ENCODE measurements around the gene IL1F10.

The IL1F10 gene

GRCh38 chr2:113112871-113113270, 45.1 kb downstream of the IL1F10 start:
- DNase-seq = no peak

- DNase-seq = no peak
Observed at GRCh38 chr2:113113807-113114206, 46.0 kb downstream of the IL1F10 start.

GRCh38 chr2:113114224-113114945, 46.6 kb downstream of the IL1F10 start:
- no peak for DNase-seq

- no peak for DNase-seq
Observed at GRCh38 chr2:113114996-113115395, 47.2 kb downstream of the IL1F10 start.

GRCh38 chr2:113116100-113116958, 48.6 kb downstream of the IL1F10 start:
- DNase-seq = peak; percentile 18

- DNase-seq = no peak
Observed at GRCh38 chr2:113117541-113118262, 49.9 kb downstream of the IL1F10 start.

GRCh38 chr2:113118263-113118657, 50.5 kb downstream of the IL1F10 start:
- DNase-seq = no peak

- no peak for DNase-seq
Observed at GRCh38 chr2:113119111-113119510, 51.3 kb downstream of the IL1F10 start.

- no peak for DNase-seq
Observed at GRCh38 chr2:113120861-113121260, 53.1 kb downstream of the IL1F10 start.

- no peak for DNase-seq
Observed at GRCh38 chr2:113122364-113122763, 54.6 kb downstream of the IL1F10 start.

- DNase-seq = no peak
Observed at GRCh38 chr2:113123726-113124125, 56.0 kb downstream of the IL1F10 start.

- no peak for DNase-seq
Observed at GRCh38 chr2:113124181-113124961, 56.6 kb downstream of the IL1F10 start.
